Measurements from ENCODE around the gene TENM4.

Gene TENM4

DNA sequence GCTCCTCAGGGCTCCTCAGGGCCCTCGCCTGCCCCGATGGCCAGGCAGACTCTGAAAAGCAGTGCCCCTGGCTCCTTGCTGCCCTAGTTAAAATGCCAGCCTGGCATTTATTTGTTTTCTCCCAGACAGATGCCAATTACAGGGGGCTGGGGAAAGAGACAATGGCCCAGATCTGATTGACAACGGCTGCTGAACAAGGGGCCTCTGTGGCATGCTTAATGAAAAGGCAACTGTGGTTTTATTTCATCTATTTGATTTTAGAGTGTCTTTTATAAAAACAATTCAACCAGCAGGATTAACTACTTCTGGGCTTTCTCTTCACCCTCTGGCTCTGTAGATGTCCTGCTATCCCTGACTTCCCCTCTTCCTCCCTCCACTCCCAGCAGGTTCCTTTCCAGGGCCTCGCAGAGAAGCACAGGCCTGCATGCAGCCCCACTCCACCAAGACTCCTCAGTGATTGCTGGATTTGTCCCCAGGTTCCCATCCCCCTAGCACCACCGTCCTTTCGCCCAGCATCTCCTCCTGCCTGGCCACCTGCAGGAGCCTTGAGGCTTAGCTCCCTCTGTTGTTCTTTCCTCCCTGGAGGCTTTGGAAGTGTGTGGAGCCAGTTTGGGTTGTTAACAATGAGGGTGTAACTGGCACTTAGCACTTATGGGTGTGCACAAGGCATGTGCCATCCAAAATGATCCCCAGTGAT, 171.1 kb downstream of the TENM4 start:
- H3K27ac ChIP-seq = no peak overlapping the region

DNA sequence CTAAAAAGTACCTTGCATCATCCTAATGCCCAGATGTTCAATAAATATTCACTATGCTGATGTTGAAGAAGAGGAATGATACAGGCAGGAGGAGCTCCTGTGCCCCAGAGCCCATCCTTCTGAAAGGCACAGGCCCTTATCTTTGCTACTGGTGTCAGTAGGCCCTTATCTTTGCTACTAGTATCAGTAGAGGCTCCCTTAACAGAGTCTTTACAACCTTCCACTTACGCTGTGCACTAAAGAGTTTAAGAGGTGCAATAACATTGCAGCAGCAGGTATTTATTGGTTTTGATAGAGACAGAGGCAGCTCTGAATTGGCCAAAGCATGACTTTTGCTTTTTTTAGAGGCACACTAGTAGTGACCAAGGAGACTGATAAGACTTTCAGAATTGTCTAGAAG, 174.4 kb downstream of the TENM4 start:
- H3K4me3 ChIP-seq = no peak overlapping the region
- H3K27ac ChIP-seq = no peak overlapping the region

More for the DNA sequence above, 171.1 kb downstream of the TENM4 start:
- H3K4me3 ChIP-seq = no peak overlapping the region

DNA sequence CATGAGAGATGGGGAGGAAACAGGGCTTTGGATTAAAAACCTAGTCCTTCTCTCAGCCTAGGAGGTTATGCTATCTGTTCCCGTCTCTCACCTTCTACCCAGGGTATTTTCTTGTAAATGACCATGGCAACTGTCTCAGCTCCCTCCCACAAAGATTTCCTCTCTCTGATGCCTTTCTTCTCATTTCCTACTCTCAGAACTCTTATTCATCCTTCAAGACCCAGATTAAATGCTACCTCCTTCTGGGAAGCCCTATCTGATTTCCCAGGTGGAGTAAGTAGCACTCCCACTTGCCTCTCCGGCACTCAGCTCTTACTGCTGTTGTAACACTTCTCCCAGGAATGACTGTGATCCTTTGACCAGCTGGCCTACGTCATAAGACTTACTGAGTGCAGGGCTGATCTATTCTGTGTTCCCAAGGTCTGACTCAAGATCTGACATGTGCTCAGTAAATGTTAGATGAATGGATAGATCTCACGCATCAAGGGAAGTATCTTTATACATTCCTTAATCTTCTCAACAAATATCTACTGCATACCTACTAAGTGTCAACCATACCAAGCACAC, 175.0 kb downstream of the TENM4 start:
- Histone ChIP-seq H3K4me3 (no peak overlapping the region), H3K27ac (no peak overlapping the region)

DNA sequence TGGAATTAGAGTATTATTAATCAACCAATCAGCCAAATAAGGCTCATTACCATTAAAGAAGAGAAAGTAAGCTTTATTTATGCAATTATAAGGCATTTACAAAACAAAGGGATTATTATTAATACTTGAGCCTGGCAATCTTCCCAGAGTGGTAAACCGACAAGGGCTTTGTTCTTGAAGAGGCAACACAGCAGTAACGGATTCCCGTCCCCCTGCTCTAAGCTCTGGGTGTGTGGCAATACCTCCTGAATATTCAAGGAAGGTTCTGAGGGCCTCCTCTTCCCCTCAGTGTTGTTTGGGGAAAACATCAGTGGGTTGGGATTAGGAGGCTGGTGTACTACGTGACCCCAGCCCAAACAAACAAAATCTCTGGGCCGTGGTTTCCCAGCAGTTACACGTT, 176.5 kb downstream of the TENM4 start:
- no peak overlapping the region for H3K4me3 ChIP-seq
- H3K27ac ChIP-seq = no peak overlapping the region

DNA sequence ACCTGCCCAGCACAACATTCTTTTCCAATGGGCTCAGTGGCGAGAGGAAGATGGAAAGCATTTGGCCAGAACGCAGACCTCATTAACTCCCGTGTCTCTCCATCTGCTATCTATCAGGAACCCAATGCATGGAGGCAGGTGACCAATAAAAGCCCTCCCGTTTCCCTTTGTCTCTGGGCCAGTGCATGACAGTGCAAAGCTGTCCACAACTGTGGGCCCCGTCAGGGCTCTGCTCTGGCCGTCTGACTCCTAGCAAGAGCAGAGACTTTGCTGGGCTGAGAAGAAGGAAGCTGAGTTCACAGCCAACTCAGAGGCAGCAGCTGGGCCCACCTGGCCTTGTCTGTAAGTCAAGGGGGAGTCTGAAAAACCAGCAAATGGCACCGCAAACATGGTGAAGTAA, 177.8 kb downstream of the TENM4 start:
- Histone ChIP-seq H3K27ac (no peak overlapping the region), H3K4me3 (no peak overlapping the region)

DNA sequence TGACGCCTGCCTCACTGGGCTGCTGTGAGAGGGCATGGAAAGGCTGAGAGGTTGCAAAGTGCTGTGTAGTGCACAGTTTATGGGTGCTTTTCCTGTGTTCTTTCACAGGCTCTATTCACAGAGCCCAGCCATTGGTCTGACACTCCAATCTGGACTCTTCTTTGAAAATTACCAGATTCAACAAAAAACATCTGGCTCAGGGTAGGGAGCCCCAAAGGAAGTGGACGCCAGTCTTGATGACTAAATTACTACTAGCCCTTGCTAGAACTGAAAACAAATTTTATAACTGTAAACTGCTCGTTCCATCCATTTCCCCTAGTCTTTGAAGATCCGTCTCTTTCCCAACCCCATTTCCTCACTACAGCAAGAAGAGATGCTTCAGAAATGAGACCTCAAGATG, 178.6 kb downstream of the TENM4 start:
- H3K27ac ChIP-seq = no peak overlapping the region
- H3K4me3 ChIP-seq = no peak overlapping the region

DNA sequence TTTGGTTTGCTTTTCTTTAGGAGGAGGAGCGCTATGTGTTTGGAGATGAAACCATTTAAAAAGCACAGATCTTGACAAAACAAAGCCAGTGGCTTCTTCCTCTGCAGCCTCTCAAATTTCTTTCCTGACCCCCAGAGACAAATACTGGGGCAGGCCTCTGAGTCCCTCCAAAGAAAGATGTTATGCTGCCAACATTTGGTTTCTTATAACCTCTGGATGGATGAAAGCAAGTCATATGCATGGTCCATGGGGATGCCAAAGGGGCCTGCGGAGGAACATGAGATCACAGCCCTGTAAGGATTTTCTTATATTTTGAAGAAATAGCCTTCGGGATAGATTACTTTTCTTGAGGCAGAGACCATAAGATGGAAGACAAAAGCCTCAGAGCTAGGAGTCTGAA, 179.1 kb downstream of the TENM4 start:
- no peak overlapping the region for H3K27ac ChIP-seq

DNA sequence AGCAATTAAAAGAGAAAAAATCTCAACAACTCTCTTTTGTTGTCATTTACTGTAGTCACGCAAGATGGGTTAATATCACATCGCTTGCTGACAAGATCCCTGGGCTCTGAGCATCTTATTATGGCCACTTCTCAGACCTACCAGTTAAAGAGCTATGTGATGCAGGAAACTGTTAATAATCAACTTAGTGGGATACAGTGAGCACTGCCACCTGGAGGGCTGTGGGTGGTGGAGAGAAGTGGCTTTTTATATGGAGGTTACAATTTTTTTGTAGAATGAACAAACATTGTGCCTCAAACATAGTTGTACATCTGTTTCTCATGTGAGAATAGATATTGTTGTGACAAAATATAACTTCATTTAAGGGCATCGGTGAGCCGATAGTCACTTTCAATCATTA, 181.0 kb downstream of the TENM4 start:
- Histone ChIP-seq H3K4me3 (no peak overlapping the region), H3K27ac (no peak overlapping the region)

More for the DNA sequence above, 179.1 kb downstream of the TENM4 start:
- no peak overlapping the region for H3K4me3 ChIP-seq

DNA sequence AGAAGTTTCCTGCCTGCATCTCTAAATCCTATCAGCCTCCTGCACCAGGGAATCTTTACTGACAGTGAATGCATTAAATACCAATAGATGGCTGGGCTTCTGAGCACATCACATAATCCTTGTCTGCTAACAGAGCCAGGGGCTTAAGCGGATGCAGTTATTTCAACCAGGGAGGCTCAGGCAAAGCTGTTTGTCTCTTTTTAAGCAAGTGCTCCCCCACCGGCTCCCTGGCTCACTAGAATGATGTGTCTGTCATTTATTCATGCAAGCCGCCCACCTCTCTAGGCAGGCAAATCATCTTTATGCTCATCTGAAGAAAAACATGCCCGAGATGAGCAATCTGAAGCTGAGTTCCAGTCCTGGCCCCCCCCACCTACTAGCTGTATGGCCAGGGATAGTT, 182.3 kb downstream of the TENM4 start:
- H3K27ac ChIP-seq = no peak overlapping the region
- H3K4me3 ChIP-seq = no peak overlapping the region

DNA sequence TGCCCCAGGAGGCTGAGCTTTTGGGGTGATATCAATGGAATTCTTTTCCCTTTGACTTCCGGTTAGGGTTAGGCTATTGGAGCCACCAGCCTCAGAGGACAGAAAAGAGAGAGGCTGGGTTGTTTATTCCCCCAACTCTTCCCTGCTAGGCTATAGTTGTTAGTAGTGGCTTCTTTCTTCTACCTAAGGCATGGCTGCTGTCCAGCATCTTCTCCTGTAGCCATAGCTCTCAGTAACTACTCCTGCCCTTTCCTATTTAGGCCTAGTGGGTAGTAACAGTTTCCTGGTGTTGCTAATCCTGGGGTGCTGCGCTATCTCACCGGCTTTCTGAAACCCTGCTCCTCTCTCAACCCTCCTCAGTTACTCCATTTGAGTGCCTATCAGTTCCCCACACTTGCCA, 184.9 kb downstream of the TENM4 start:
- Histone ChIP-seq H3K4me3 (no peak overlapping the region), H3K27ac (no peak overlapping the region)

DNA sequence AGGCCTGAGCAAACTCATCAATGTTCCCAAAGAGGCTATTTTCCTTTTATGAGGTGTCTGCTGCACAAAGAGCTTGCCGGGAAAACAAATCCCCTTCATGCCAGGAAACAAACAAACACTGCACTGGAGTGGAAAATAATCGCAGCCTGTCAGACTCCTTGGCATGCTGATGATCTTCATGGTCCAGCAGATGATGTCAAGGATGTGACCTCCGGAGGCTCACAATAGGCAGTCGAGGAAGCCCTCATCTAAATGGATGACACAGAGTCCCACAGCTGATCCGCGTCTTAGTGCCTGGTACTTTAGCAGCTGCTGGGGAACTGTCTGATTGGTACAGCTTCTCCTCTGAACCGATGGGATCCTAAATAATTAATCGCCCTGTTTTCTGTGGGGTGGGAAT, 187.6 kb downstream of the TENM4 start:
- H3K4me3 ChIP-seq = no peak overlapping the region

DNA sequence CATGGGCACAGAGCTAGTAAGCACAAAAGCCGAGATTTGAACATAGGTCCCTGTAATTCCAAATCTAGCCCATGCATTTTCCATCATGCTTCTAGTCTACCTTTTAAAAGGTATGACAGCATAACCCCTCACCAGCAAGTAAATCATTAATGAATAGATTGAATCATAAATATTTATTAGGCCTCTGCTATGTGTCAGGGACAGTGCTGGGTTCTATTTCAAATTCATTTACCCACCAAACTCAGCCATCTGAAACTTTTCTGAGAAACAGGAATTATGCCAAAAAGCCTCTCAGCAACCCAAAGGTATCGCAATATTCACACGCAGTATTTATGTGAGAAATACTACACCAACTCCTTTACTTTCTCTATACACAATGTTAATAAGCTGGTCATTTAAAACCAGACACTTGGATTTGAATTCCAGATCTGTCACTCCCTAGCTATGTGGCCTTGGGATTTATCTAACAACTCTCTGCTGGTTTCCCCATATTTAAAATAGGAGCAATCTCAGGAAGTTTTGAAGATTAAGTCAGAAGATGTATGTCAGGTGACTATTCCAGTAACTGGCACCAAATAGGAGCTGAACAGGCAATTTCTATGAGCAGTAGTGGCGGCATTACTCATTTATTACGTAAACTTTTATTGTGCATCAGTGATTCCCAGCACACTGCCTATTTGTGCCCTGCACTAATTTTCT, 191.4 kb downstream of the TENM4 start:
- no peak overlapping the region for H3K4me3 ChIP-seq
- H3K27ac ChIP-seq = no peak overlapping the region

More for the DNA sequence above, 187.6 kb downstream of the TENM4 start:
- H3K27ac ChIP-seq = no peak overlapping the region

DNA sequence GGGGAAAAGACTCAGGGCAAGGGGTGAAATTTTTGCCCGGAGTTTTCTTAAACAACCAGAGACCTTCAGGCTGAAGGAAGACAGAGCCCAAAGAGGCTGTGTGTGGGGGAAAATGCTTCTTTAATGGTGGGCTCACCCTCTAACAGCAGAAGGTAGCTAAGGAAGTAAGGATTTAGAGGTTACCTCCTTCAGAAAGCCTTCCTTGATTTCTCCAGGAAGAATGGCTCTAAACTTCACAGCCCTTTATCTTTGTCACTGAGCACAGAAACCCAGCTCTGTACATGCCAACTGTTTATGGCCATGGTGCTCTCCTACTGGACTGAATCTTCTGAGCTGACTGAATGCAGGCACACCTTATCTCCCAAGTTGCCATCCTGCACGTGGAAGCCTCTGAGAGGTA, 196.0 kb downstream of the TENM4 start:
- H3K4me3 ChIP-seq = no peak overlapping the region
- H3K27ac ChIP-seq = peak overlapping the region in 17 of 21 experiments; percentile 7 to 83 (median 69)

DNA sequence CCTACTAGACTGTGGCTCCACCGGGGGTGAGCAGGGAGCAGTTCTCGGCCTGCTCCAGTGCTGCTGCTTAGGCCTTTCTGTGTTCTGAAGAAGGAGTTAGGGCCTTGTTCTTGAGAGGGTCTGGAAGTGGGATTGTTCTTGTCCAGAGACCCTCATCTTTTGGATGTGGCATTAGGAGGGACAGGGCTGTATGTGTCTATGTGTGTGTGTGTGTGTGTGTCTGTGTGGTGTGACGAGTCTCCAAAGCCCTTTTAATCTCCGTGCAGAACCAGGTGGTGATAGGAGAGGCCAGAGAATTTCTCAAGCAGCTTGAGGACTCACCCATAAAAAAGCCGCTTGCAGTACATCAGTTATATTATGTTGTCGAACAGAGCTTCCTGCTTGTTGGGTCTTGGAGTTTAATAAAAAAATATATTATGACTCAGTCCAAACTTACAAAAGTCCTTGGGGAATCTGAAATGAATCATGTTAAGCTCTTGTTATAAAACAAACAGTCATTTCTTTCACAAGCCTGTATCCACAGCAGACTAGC, 196.5 kb downstream of the TENM4 start:
- Histone ChIP-seq H3K4me3 (no peak overlapping the region), H3K27ac (peak overlapping the region in 17 of 21 experiments; percentile 7 to 83 (median 69))

DNA sequence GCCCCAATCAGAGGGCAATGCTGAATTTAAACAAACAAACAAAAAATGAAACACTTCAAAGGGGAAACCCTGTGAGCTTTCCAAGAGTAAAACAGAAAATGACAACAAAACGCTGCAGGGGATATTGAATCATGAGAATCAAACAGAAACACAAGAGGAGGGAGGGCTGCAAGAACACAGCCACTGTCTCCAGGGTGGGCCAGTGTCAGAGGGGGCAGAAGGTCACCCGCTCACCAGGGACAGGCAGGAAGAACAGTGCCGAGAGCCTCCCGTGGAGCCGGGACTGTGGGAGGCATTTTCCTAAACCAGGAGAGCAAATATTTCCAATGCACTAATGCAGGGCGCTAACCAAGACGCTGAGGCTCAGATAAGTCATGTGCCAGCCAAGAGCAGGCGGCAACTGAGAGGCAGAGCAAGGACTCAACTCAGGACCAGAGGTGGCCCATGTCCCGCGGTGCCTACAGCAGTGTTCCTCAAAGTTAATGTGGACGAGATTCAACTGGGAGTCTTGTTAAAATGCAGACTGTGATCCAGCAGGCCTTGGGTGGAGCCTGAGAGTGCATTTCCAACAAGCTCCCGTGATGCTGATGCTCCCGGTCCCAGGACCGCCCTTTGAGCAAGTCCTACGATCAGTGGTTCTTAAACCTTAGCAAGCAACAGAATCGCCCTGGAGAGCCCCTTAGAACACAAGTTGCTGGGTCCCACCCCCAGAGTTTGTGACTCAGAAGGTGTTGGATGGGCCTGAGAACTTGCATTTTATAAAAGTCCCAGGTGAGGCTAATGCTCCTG, 197.2 kb downstream of the TENM4 start:
- peak overlapping the region in 15 of 21 experiments; percentile 7 to 83 (median 69) for H3K27ac ChIP-seq

DNA sequence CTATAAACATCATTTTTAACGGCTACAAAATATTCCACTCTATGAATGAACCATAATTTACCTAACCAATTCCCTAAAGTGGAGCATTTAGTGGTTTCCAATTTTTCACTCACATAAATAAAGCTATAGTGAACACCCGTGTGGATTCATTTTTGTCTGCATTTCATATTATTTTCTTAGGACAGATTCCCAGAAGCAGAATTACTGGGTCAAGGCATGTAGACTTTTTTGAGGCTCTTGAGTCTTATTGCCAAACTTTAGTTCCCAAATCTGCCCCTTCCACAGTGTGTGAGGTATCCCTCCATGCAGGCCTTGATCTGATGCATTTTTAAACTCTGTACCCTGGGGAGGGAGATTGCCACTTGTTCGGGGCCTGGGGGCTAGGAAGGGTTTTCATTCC, 198.2 kb downstream of the TENM4 start:
- H3K4me3 ChIP-seq = no peak overlapping the region

More for the DNA sequence above, 197.2 kb downstream of the TENM4 start:
- no peak overlapping the region for H3K4me3 ChIP-seq

DNA sequence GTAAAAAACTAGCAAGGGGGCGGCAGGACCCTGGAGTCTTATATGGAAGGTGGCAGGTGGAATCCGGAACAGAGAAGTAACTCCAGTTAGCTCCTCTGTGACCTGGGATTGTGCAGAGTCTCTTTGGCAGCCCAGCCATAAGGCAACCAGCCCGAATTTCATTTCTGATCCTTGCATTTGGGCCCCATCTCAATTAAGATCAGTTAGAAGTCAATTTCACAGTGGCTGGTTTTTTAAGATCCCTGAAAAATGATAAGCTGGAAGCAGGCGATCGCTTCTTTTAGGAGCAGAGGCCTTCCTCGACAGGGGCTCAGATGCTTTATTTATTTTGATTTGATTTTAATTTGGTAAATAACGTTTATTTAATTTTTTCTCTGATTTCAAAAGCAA, 199.0 kb downstream of the TENM4 start:
- H3K27ac ChIP-seq = no peak overlapping the region
- H3K4me3 ChIP-seq = no peak overlapping the region

More for the DNA sequence above, 198.2 kb downstream of the TENM4 start:
- H3K27ac ChIP-seq = no peak overlapping the region

DNA sequence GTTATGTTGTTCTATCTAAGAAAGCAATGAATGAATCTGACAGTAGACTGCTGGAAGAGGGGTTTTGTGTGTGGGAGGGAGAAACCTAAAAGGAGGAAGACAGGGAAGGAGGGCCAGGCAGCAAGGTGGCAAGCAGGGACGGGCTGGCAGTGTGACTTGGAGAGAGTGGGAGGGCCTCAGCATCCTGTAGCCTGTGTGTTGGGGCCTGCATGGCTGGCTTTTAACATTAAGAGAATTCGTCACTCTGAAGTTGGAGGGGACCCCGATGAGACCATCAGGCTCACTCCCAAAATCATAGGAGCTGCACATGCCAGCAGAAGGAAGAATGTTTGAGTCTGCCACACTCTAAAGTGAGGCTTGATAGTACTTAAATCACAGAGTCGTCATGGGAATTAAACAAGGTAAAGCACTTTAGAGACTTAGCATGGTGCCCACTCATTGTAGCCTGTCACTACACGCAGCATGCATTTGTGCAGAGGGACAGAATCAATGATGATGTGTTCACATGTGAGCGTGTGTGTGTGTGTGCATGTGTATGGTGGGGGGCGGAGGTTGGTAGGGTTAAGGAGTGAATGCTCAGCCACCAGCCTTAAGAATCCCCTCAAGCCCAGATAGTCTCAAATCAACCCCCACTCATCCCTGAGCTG, 199.5 kb downstream of the TENM4 start:
- Histone ChIP-seq H3K4me3 (no peak overlapping the region), H3K27ac (no peak overlapping the region)

DNA sequence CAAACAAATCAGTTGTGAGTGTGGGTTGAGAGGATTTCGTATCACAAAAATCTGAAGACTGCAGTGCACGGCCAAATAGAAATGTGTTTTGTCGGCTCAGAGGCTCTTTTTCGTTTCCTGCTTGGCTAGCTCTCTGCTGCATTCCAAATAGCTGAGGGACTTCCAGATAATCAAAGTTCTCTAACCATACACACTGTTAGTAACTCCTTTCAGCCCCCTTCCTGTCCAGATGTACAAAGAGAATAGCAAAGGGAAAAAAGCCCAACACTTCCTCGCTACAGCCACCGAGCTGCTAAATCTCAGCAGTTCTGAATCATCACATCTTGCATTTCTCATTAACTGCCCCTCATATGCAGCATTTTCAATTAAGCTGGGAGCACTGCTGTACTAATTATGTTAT, 203.1 kb downstream of the TENM4 start:
- H3K4me3 ChIP-seq = no peak overlapping the region
- peak overlapping the region in 13 of 21 experiments; percentile 12 to 76 (median 51) for H3K27ac ChIP-seq

DNA sequence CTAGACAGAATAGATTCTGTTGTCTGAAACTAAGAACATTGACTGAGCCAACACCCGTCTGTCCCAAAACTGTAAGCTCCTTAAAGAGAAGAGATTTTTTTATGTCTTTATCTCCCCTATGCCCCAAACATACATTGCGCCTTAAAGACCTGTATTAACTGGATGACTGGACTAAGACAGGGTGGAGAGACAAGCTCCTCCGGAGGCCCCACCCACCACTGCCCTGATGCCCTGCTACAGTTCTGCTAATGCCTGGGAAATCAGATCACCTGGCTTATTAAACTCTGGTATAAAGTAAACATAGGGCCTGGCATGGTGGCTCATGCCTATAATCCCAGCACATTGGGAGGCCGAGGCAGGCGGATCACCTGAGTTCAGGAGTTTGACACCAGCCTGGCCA, 203.7 kb downstream of the TENM4 start:
- Histone ChIP-seq H3K4me3 (no peak overlapping the region), H3K27ac (peak overlapping the region in 16 of 21 experiments; percentile 8 to 76 (median 42))

All from skin epidermis (tissue), 12 donors.